Testis (tissue), 2 donors: Measurements from ENCODE around the gene ABCG1.

Experiments
- POLR2A ChIP-seq: fragments of 450-650 bp; IDR thresholded peaks from one replicate; pipeline ENCODE4 v1.6.1; 2017; ENCODE audit warnings: antibody characterized with exemption, mild to moderate bottlenecking, moderate library complexity
- TF ChIP-seq, protein P1 (sequence below), 3 experiments: fragments of 450-650 bp in 2 of 3; fragments of 200-600 bp in 1 of 3; sonication (generic) in 1 of 3; IDR thresholded peaks; one replicate each; pipeline ENCODE4 v1.5.1; 2016 to 2019; ENCODE audit warnings: antibody characterized with exemption in 3 of 3, mild to moderate bottlenecking in 2 of 3, moderate library complexity in 1 of 3

DNA sequence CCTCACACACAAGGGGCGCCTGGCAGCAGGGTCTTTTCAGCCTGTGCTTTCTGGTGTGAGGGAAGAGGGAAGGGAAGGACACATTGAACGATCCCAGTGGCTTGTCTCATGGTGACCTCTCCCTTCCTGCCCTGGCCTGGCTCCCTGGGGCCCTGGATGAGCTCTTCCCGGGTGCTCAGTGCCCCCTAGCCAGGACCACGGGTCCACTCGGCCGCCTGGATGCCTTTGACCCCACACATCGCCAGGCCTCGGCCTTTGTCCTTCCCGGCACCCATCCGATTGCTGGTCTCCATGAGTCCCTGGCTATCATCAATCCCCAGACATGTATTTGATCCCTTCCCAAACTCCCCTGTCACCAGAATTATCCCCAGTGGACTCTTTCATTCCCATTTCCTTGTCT is 102.3 kb downstream of the ABCG1 start:
- TF ChIP-seq, protein P1, sequence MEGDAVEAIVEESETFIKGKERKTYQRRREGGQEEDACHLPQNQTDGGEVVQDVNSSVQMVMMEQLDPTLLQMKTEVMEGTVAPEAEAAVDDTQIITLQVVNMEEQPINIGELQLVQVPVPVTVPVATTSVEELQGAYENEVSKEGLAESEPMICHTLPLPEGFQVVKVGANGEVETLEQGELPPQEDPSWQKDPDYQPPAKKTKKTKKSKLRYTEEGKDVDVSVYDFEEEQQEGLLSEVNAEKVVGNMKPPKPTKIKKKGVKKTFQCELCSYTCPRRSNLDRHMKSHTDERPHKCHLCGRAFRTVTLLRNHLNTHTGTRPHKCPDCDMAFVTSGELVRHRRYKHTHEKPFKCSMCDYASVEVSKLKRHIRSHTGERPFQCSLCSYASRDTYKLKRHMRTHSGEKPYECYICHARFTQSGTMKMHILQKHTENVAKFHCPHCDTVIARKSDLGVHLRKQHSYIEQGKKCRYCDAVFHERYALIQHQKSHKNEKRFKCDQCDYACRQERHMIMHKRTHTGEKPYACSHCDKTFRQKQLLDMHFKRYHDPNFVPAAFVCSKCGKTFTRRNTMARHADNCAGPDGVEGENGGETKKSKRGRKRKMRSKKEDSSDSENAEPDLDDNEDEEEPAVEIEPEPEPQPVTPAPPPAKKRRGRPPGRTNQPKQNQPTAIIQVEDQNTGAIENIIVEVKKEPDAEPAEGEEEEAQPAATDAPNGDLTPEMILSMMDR (IDR thresholded peaks at IDR 0.05) = no peak
- no peak for TF ChIP-seq POLR2A
